GM12878 (cell line): ENCODE data around the gene LLCFC1. TPM values are rescaled to one million over a fixed set of nuclear protein-coding genes. Genes with fewer than 3 reads are reported as not detected.

Experiments
- ATAC-seq: fragments of 200-7000 bp; cut with Tn5 transposase; 3 replicates; pipeline ENCODE4 v1.9.1; 2020; ENCODE audit warnings: mild to moderate bottlenecking, moderate library complexity
- BruUV-seq: library from RNA; stranded (reverse); fragments of 400-500 nt; replicated peaks from 2 replicates; lab custom pipeline; 2021; lab: Mats Ljungman, UMichigan
- CTCF ChIA-PET: fragments of 300-600 bp; sonication (Branson Sonifier 250); formaldehyde crosslinking; extraction: SDS; loops from one replicate; lab custom pipeline; 2021; ENCODE audit warnings: inconsistent platforms; lab: Yijun Ruan, JAX
- POLR2A ChIA-PET: fragments of 350-600 bp; formaldehyde crosslinking; extraction: SDS; loops from one replicate; lab custom pipeline; 2021; ENCODE audit warnings: inconsistent platforms; lab: Charles Lee
- RAD21 ChIA-PET: fragments of 300-600 bp; sonication (Branson Sonifier 250); formaldehyde crosslinking; loops from one replicate; lab custom pipeline; 2023; ENCODE audit warnings: antibody characterized with exemption; ENCODE audit not compliant: unreplicated experiment; lab: Charles Lee
- SMC1A ChIA-PET: fragments of 300-600 bp; sonication (Branson Sonifier 250); formaldehyde crosslinking; loops from one replicate; lab custom pipeline; 2023; ENCODE audit not compliant: unreplicated experiment, uncharacterized antibody; lab: Charles Lee
- DNase-seq: peaks from one replicate; pipeline ENCODE4 v3.0.0-alpha.2; 2011; ENCODE audit warnings: low read depth, low spot score
- FAIRE-seq: peaks from 3 replicates; lab custom pipeline; 2011; peaks lifted over from hg19 to GRCh38; lab: Jason Lieb, UNC
- H2AFZ ChIP-seq: 2 replicates; pipeline ENCODE4 v1.6.0; 2011; ENCODE audit warnings: low read depth, low read length, control low read depth; ENCODE audit not compliant: control insufficient read depth
- H3K27ac ChIP-seq: 2 replicates; pipeline ENCODE4 v1.5.1; 2011; ENCODE audit warnings: control low read depth; ENCODE audit not compliant: control insufficient read depth, insufficient read depth
- H3K27me3 ChIP-seq, 2 experiments: replicated peaks in 1 of 2; 2 replicates each; pipeline versions ENCODE4 v1.6.0 to v1.6.1; 2011; ENCODE audit warnings: low read length in 1 of 2; ENCODE audit not compliant: control insufficient read depth in 2 of 2, insufficient read depth in 2 of 2
- H3K36me3 ChIP-seq, 2 experiments: 2 replicates each; pipeline ENCODE4 v1.5.1; 2011; ENCODE audit warnings: low read length in 1 of 2; ENCODE audit not compliant: control insufficient read depth in 2 of 2, insufficient read depth in 2 of 2
- H3K4me1 ChIP-seq: 2 replicates; pipeline ENCODE4 v1.6.1; 2011; ENCODE audit warnings: mild to moderate bottlenecking, low read length, moderate library complexity, mixed read lengths; ENCODE audit not compliant: control insufficient read depth, insufficient read depth
- H3K4me2 ChIP-seq: 2 replicates; pipeline ENCODE4 v1.6.0; 2011; ENCODE audit warnings: control low read depth; ENCODE audit not compliant: control insufficient read depth, insufficient read depth
- H3K4me3 ChIP-seq: fragments of 200-600 bp; sonication (generic); 2 replicates; pipeline ENCODE4 v1.5.1; 2016
- H3K79me2 ChIP-seq: 2 replicates; pipeline ENCODE4 v1.6.0; 2011; ENCODE audit warnings: low read length; ENCODE audit not compliant: control insufficient read depth, insufficient read depth
- H3K9ac ChIP-seq: 2 replicates; pipeline ENCODE4 v1.8.0; 2011; ENCODE audit warnings: low read length, control low read depth, mixed read lengths; ENCODE audit not compliant: control insufficient read depth, insufficient read depth
- H3K9me3 ChIP-seq: replicated peaks from 3 replicates; pipeline ENCODE4 v1.5.1; 2011; ENCODE audit warnings: mild to moderate bottlenecking, low read length; ENCODE audit not compliant: control insufficient read depth, insufficient read depth
- H4K20me1 ChIP-seq: 2 replicates; pipeline ENCODE4 v1.6.0; 2011; ENCODE audit not compliant: control insufficient read depth, insufficient read depth
- IKZF1 ChIP-seq: fragments of 450-650 bp; conservative IDR thresholded peaks from 2 replicates; pipeline ENCODE4 v1.6.1; 2017; ENCODE audit warnings: antibody characterized with exemption, mild to moderate bottlenecking
- MEF2B ChIP-seq: fragments of 450-650 bp; IDR thresholded peaks from 2 replicates; pipeline ENCODE4 v1.6.1; 2018; ENCODE audit warnings: mild to moderate bottlenecking, moderate library complexity; ENCODE audit not compliant: partially characterized antibody, poor library complexity, severe bottlenecking
- MTA3 ChIP-seq: IDR thresholded peaks from 2 replicates; pipeline ENCODE4 v1.6.1; 2012; ENCODE audit warnings: low read length, inconsistent platforms, borderline replicate concordance
- MYB ChIP-seq: fragments of 150-350 bp; IDR thresholded peaks from 2 replicates; pipeline ENCODE4 v1.6.1; 2014; ENCODE audit warnings: mild to moderate bottlenecking, low read depth, low read length, borderline replicate concordance
- NFYB ChIP-seq: IDR thresholded peaks from 2 replicates; pipeline ENCODE4 v1.6.1; 2011; ENCODE audit warnings: low read depth, mild to moderate bottlenecking, low read length, improper control_type of control experiment, moderate library complexity; ENCODE audit not compliant: insufficient read depth
- NR2C1 ChIP-seq: fragments of 450-650 bp; IDR thresholded peaks from 2 replicates; pipeline ENCODE4 v1.6.1; 2017; ENCODE audit warnings: antibody characterized with exemption, mild to moderate bottlenecking, moderate library complexity
- NR2F1 ChIP-seq: fragments of 450-650 bp; conservative IDR thresholded peaks from 2 replicates; pipeline ENCODE4 v1.6.1; 2017; ENCODE audit warnings: mild to moderate bottlenecking
- RCOR1 ChIP-seq: conservative IDR thresholded peaks from 2 replicates; pipeline ENCODE4 v1.6.1; 2012; ENCODE audit warnings: low read depth, low read length, improper control_type of control experiment
- RELA ChIP-seq: fragments of 450-650 bp; IDR thresholded peaks from 2 replicates; pipeline ENCODE4 v1.8.0; 2014; ENCODE audit warnings: borderline replicate concordance; ENCODE audit not compliant: partially characterized antibody
- RUNX3 ChIP-seq: IDR thresholded peaks from 2 replicates; pipeline ENCODE4 v1.6.1; 2012; ENCODE audit warnings: low read length, inconsistent platforms
- YBX1 ChIP-seq: fragments of 450-650 bp; IDR thresholded peaks from 2 replicates; pipeline ENCODE4 v1.6.1; 2016; ENCODE audit warnings: antibody characterized with exemption
- WGBS: methylation state at CpG from one replicate; pipeline ENCODE4 v1.1.6; 2016; ENCODE audit warnings: low lambda C conversion rate; ENCODE audit not compliant: insufficient replicate concordance, insufficient coverage; ENCODE audit errors: missing lambda C conversion rate; 5-methylcytosine and 5-hydroxymethylcytosine counted together
- in situ Hi-C: fragments of 300-500 bp; cut with MboI; formaldehyde crosslinking; loops from 9 replicates; pipeline ENCODE4 v1.14.3; 2018; ENCODE audit warnings: mixed read lengths
- intact Hi-C: fragments of 100-400 bp; cut with micrococcal nuclease; formaldehyde crosslinking; loops from one replicate; pipeline ENCODE4 v1.14.2; 2022; ENCODE audit not compliant: unreplicated experiment
- polyA plus RNA-seq, 11 experiments: library from polyadenylated mRNA; depleted of rRNA in 4 of 11; unstranded in 6 of 11; stranded (reverse) in 5 of 11; fragments of >200 nt; fragmentation: Nextera tagmentation in 4 of 11; fragmentation: Illumina TruSeq in 1 of 11; extraction: Ambion mirVana in 4 of 11; extraction: Trizol in 1 of 11; gene quantifications; 1 replicate in 1 of 11; 2 replicates in 10 of 11; pipeline versions ENCODE4 v1.2.1 to v1.2.3, GENCODE V29; 2011 to 2016; ENCODE audit warnings: inconsistent platforms in 2 of 11, missing spikeins in 2 of 11, low read depth in 1 of 11
- total RNA-seq, 4 experiments: library from RNA; depleted of rRNA in 3 of 4; stranded (reverse); fragments of >200 nt in 3 of 4; fragmentation: Illumina TruSeq in 1 of 4; extraction: Trizol in 1 of 4; gene quantifications; 2 replicates each; pipeline versions ENCODE4 v1.2.1 to v1.2.3, GENCODE V29; 2013 to 2021
- TF ChIP-seq, protein P1 (sequence below): fragments of 150-350 bp; IDR thresholded peaks from 2 replicates; pipeline ENCODE4 v1.6.1; 2014; ENCODE audit warnings: mild to moderate bottlenecking, low read depth, low read length
- TF ChIP-seq, protein P2 (sequence below): IDR thresholded peaks from 2 replicates; pipeline ENCODE4 v1.6.1; 2012; ENCODE audit warnings: low read depth, low read length, improper control_type of control experiment
- TF ChIP-seq, protein P3 (sequence below): IDR thresholded peaks from 2 replicates; pipeline ENCODE4 v1.6.1; 2012; ENCODE audit warnings: low read length, inconsistent platforms

LLCFC1 gene
- total and polyA plus RNA-seq, 10 of the 15 experiments (the other 5 are each of a cell fraction or from before 2014, with no cell fraction given), result not detected

DNA sequence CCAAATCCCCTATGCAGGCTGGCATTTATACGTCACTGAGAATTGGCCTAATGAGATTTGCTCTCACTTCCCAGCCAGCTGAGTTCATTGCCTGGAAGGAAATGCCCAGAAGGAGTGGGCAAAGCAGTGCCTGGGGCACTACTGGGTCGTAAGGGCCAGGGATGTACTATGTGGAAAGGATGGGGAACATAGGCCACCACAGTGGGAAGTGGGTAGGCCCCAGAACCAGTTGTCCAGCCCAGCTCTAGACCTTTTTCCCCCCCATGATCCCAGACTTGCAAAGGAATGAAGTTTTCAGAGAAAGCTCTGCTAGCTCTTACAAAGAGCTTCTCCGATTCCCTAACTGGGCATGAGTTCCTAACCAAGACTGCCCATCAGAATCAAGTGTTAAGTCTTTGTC lies 19.6 kb upstream of the LLCFC1 start:
- DNase-seq, result no peak
- H3K4me3 ChIP-seq, result no peak overlapping the region
- TF ChIP-seq, protein P1, sequence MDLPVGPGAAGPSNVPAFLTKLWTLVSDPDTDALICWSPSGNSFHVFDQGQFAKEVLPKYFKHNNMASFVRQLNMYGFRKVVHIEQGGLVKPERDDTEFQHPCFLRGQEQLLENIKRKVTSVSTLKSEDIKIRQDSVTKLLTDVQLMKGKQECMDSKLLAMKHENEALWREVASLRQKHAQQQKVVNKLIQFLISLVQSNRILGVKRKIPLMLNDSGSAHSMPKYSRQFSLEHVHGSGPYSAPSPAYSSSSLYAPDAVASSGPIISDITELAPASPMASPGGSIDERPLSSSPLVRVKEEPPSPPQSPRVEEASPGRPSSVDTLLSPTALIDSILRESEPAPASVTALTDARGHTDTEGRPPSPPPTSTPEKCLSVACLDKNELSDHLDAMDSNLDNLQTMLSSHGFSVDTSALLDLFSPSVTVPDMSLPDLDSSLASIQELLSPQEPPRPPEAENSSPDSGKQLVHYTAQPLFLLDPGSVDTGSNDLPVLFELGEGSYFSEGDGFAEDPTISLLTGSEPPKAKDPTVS, result no peak
- no peak for TF ChIP-seq YBX1
- TF ChIP-seq MYB, result no peak
- TF ChIP-seq NR2C1, result no peak
- no peak for TF ChIP-seq MTA3
- TF ChIP-seq NR2F1, result no peak
- no peak for TF ChIP-seq MEF2B
- no peak for TF ChIP-seq NFYB
- TF ChIP-seq, protein P2, sequence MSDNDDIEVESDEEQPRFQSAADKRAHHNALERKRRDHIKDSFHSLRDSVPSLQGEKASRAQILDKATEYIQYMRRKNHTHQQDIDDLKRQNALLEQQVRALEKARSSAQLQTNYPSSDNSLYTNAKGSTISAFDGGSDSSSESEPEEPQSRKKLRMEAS, result no peak
- TF ChIP-seq RCOR1, result no peak
- TF ChIP-seq IKZF1, result no peak
- no peak for TF ChIP-seq RUNX3
- TF ChIP-seq, protein P3, sequence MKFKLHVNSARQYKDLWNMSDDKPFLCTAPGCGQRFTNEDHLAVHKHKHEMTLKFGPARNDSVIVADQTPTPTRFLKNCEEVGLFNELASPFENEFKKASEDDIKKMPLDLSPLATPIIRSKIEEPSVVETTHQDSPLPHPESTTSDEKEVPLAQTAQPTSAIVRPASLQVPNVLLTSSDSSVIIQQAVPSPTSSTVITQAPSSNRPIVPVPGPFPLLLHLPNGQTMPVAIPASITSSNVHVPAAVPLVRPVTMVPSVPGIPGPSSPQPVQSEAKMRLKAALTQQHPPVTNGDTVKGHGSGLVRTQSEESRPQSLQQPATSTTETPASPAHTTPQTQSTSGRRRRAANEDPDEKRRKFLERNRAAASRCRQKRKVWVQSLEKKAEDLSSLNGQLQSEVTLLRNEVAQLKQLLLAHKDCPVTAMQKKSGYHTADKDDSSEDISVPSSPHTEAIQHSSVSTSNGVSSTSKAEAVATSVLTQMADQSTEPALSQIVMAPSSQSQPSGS, result no peak
- TF ChIP-seq RELA, result no peak
- no peak overlapping the region for H3K27ac ChIP-seq
- in situ Hi-C loops, result no loop called here
- intact Hi-C loops, result no loop called here
- peaks cover 0 to 3% of the 10 kb centered on the region in 2 experiments; a peak in 2 of 4 replicates for H3K27me3 ChIP-seq
- H3K79me2 ChIP-seq, result no peaks in the 10 kb centered on the region
- no peak for ATAC-seq
- POLR2A ChIA-PET, result no interaction called here
- no peaks in the 10 kb centered on the region for H4K20me1 ChIP-seq
- 24% methylated on average over 3 of the region's 3 CpGs for WGBS
- no peaks in the 10 kb centered on the region for H3K9me3 ChIP-seq
- no TSS peak for BruUV-seq
- no peak overlapping the region for H3K9ac ChIP-seq
- FAIRE-seq, result no peak
- H2AFZ ChIP-seq, result no peak overlapping the region
- CTCF ChIA-PET, result interaction anchor here (2.8 kb wide), 1 partner anchor 83 kb away, joined by 7 read pairs; no protein-coding TSS in a partner anchor
- H3K4me1 ChIP-seq, result no peaks in the 10 kb centered on the region
- RAD21 ChIA-PET, result no interaction called here
- SMC1A ChIA-PET, result no interaction called here
- no peak overlapping the region for H3K4me2 ChIP-seq
- no peaks in the 10 kb centered on the region for H3K36me3 ChIP-seq
